HEK293 (cell line): ENCODE results near the gene C3.
"Not testable (repeated sequence)": the region's sequence is repeated elsewhere in the genome, so short reads cannot be mapped to it uniquely, and the experiment has no call there.

Source experiments
- ZBTB7A ChIP-seq: fragments of 450-650 bp; formaldehyde crosslinking; IDR thresholded peaks from 2 replicates; pipeline ENCODE4 v1.5.1; 2016; ENCODE audit warnings: low read depth, missing biosample characterization, missing genetic modification characterization
- ZNF138 ChIP-seq: fragments of 450-650 bp; formaldehyde crosslinking; IDR thresholded peaks from 2 replicates; pipeline ENCODE4 v1.5.1; 2016; ENCODE audit warnings: missing biosample characterization, missing genetic modification characterization, borderline replicate concordance
- ZNF175 ChIP-seq: fragments of 450-650 bp; formaldehyde crosslinking; IDR thresholded peaks from 2 replicates; pipeline ENCODE4 v1.5.1; 2016; ENCODE audit warnings: missing biosample characterization, missing genetic modification characterization
- ZNF311 ChIP-seq: fragments of 450-650 bp; formaldehyde crosslinking; IDR thresholded peaks from 2 replicates; pipeline ENCODE4 v1.5.1; 2017; ENCODE audit warnings: missing biosample characterization, missing genetic modification characterization, borderline replicate concordance
- ZNF426 ChIP-seq: fragments of 450-650 bp; formaldehyde crosslinking; IDR thresholded peaks from 2 replicates; pipeline ENCODE4 v1.5.1; 2017; ENCODE audit warnings: missing biosample characterization, missing genetic modification characterization, mild to moderate bottlenecking, inconsistent platforms, moderate library complexity
- ZNF707 ChIP-seq: fragments of 450-650 bp; formaldehyde crosslinking; IDR thresholded peaks from 2 replicates; pipeline ENCODE4 v1.5.1; 2016; ENCODE audit warnings: missing biosample characterization, missing genetic modification characterization
- TF ChIP-seq, protein P1 (sequence below): fragments of 450-650 bp; formaldehyde crosslinking; IDR thresholded peaks from 2 replicates; pipeline ENCODE4 v1.5.1; 2016; ENCODE audit warnings: missing biosample characterization, missing genetic modification characterization
- TF ChIP-seq, protein P2 (sequence below): fragments of 450-650 bp; formaldehyde crosslinking; optimal IDR thresholded peaks from 2 replicates; pipeline ENCODE3; 2016; ENCODE audit warnings: missing biosample characterization, mild to moderate bottlenecking, missing genetic modification characterization
- TF ChIP-seq, protein P3 (sequence below): fragments of 450-650 bp; formaldehyde crosslinking; IDR thresholded peaks from 2 replicates; pipeline ENCODE4 v1.5.1; 2016; ENCODE audit warnings: missing biosample characterization, missing genetic modification characterization, low read depth
- TF ChIP-seq, protein P4 (sequence below): fragments of 450-650 bp; formaldehyde crosslinking; IDR thresholded peaks from 2 replicates; pipeline ENCODE4 v1.5.1; 2016; ENCODE audit warnings: missing biosample characterization, missing genetic modification characterization
- TF ChIP-seq, protein P5 (sequence below): fragments of 450-650 bp; formaldehyde crosslinking; IDR thresholded peaks from 2 replicates; pipeline ENCODE4 v1.5.1; 2016; ENCODE audit warnings: missing biosample characterization, missing genetic modification characterization
- TF ChIP-seq, protein P6 (sequence below): fragments of 450-650 bp; formaldehyde crosslinking; IDR thresholded peaks from 2 replicates; pipeline ENCODE4 v1.5.1; 2017; ENCODE audit warnings: missing biosample characterization, mild to moderate bottlenecking, missing genetic modification characterization, moderate library complexity

DNA sequence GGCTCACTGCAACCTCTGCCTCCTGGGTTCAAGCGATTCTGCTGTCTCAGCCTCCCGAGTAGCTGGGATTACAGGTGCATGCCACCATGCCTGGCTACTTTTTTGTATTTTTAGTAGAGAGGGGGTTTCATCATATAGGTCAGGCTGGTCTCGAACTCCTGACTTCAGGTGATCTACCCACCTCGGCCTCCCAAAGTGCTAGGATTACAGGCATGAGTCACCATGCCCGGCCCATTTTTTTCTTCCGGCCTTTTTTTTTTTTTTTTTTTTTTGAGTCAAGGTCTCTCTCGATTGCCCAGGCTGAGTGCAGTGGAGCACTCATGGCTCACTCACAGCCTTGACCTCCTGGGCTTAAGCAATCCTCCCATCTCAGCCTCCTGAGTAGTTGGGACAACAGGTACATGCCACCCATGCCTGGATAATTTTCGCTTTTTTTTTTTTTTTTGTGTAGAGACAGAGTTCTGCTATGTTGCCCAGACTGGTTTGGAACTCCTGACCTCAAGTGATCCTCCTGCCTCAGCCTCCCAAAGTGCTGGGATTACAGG lies 41.9 kb upstream of the C3 start:
- not testable (repeated sequence) for TF ChIP-seq ZNF138; ZNF707 (tag by site-specific recombination); ZNF311; ZNF175 (tag by site-specific recombination); ZNF426; ZBTB7A
- TF ChIP-seq, protein P1, sequence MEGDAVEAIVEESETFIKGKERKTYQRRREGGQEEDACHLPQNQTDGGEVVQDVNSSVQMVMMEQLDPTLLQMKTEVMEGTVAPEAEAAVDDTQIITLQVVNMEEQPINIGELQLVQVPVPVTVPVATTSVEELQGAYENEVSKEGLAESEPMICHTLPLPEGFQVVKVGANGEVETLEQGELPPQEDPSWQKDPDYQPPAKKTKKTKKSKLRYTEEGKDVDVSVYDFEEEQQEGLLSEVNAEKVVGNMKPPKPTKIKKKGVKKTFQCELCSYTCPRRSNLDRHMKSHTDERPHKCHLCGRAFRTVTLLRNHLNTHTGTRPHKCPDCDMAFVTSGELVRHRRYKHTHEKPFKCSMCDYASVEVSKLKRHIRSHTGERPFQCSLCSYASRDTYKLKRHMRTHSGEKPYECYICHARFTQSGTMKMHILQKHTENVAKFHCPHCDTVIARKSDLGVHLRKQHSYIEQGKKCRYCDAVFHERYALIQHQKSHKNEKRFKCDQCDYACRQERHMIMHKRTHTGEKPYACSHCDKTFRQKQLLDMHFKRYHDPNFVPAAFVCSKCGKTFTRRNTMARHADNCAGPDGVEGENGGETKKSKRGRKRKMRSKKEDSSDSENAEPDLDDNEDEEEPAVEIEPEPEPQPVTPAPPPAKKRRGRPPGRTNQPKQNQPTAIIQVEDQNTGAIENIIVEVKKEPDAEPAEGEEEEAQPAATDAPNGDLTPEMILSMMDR (tag by site-specific recombination) = not testable (repeated sequence)
- TF ChIP-seq, protein P2, sequence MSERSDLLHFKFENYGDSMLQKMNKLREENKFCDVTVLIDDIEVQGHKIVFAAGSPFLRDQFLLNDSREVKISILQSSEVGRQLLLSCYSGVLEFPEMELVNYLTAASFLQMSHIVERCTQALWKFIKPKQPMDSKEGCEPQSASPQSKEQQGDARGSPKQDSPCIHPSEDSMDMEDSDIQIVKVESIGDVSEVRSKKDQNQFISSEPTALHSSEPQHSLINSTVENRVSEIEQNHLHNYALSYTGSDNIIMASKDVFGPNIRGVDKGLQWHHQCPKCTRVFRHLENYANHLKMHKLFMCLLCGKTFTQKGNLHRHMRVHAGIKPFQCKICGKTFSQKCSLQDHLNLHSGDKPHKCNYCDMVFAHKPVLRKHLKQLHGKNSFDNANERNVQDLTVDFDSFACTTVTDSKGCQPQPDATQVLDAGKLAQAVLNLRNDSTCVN (tag by site-specific recombination) = not testable (repeated sequence)
- TF ChIP-seq, protein P3, sequence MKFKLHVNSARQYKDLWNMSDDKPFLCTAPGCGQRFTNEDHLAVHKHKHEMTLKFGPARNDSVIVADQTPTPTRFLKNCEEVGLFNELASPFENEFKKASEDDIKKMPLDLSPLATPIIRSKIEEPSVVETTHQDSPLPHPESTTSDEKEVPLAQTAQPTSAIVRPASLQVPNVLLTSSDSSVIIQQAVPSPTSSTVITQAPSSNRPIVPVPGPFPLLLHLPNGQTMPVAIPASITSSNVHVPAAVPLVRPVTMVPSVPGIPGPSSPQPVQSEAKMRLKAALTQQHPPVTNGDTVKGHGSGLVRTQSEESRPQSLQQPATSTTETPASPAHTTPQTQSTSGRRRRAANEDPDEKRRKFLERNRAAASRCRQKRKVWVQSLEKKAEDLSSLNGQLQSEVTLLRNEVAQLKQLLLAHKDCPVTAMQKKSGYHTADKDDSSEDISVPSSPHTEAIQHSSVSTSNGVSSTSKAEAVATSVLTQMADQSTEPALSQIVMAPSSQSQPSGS (tag by site-specific recombination) = not testable (repeated sequence)
- TF ChIP-seq, protein P4, sequence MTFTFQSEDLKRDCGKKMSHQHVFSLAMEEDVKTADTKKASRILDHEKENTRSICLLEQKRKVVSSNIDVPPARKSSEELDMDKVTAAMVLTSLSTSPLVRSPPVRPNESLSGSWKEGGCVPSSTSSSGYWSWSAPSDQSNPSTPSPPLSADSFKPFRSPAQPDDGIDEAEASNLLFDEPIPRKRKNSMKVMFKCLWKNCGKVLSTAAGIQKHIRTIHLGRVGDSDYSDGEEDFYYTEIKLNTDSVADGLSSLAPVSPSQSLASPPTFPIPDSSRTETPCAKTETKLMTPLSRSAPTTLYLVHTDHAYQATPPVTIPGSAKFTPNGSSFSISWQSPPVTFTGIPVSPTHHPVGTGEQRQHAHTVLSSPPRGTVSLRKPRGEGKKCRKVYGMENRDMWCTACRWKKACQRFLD (tag by site-specific recombination) = not testable (repeated sequence)
- TF ChIP-seq, protein P5, sequence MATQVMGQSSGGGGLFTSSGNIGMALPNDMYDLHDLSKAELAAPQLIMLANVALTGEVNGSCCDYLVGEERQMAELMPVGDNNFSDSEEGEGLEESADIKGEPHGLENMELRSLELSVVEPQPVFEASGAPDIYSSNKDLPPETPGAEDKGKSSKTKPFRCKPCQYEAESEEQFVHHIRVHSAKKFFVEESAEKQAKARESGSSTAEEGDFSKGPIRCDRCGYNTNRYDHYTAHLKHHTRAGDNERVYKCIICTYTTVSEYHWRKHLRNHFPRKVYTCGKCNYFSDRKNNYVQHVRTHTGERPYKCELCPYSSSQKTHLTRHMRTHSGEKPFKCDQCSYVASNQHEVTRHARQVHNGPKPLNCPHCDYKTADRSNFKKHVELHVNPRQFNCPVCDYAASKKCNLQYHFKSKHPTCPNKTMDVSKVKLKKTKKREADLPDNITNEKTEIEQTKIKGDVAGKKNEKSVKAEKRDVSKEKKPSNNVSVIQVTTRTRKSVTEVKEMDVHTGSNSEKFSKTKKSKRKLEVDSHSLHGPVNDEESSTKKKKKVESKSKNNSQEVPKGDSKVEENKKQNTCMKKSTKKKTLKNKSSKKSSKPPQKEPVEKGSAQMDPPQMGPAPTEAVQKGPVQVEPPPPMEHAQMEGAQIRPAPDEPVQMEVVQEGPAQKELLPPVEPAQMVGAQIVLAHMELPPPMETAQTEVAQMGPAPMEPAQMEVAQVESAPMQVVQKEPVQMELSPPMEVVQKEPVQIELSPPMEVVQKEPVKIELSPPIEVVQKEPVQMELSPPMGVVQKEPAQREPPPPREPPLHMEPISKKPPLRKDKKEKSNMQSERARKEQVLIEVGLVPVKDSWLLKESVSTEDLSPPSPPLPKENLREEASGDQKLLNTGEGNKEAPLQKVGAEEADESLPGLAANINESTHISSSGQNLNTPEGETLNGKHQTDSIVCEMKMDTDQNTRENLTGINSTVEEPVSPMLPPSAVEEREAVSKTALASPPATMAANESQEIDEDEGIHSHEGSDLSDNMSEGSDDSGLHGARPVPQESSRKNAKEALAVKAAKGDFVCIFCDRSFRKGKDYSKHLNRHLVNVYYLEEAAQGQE (tag by site-specific recombination) = not testable (repeated sequence)
- TF ChIP-seq, protein P6, sequence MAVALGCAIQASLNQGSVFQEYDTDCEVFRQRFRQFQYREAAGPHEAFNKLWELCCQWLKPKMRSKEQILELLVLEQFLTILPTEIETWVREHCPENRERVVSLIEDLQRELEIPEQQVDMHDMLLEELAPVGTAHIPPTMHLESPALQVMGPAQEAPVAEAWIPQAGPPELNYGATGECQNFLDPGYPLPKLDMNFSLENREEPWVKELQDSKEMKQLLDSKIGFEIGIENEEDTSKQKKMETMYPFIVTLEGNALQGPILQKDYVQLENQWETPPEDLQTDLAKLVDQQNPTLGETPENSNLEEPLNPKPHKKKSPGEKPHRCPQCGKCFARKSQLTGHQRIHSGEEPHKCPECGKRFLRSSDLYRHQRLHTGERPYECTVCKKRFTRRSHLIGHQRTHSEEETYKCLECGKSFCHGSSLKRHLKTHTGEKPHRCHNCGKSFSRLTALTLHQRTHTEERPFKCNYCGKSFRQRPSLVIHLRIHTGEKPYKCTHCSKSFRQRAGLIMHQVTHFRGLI (tag by site-specific recombination) = not testable (repeated sequence)
